Suprapubic skin (tissue), 3 donors: ENCODE measurements around the gene SCTR.

Experiments
- POLR2A ChIP-seq, 2 donors: fragments of 450-650 bp; IDR thresholded peaks; one replicate each; pipeline ENCODE4 v1.6.1; 2017; ENCODE audit warnings: antibody characterized with exemption in 2 of 2, mild to moderate bottlenecking in 2 of 2, moderate library complexity in 2 of 2
- TF ChIP-seq, protein P1 (sequence below), 2 donors: fragments of 200-600 bp in 1 of 2; fragments of 450-650 bp in 1 of 2; sonication (generic) in 1 of 2; IDR thresholded peaks; one replicate each; pipeline ENCODE4 v1.5.1; 2016 to 2019; ENCODE audit warnings: antibody characterized with exemption in 2 of 2, mild to moderate bottlenecking in 1 of 2, moderate library complexity in 1 of 2

DNA sequence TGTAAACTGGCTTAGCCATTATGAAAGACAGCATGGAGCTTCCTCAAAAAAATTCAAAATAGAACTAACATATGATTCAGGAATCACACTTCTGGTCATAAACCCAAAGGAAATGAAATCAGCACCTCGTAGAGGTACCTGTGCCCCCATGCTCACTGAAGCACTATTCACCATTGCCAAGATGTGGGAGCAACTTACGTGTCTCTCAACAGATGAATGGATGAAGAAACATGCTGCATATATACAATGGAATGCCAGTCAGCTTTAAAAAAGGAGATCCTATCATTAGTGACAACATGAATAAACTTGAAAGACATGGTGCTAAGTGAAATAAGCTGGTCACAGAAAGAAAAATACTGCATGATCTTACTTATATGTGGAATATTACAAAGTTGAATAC lies 8.2 kb downstream of the SCTR start:
- TF ChIP-seq, protein P1, sequence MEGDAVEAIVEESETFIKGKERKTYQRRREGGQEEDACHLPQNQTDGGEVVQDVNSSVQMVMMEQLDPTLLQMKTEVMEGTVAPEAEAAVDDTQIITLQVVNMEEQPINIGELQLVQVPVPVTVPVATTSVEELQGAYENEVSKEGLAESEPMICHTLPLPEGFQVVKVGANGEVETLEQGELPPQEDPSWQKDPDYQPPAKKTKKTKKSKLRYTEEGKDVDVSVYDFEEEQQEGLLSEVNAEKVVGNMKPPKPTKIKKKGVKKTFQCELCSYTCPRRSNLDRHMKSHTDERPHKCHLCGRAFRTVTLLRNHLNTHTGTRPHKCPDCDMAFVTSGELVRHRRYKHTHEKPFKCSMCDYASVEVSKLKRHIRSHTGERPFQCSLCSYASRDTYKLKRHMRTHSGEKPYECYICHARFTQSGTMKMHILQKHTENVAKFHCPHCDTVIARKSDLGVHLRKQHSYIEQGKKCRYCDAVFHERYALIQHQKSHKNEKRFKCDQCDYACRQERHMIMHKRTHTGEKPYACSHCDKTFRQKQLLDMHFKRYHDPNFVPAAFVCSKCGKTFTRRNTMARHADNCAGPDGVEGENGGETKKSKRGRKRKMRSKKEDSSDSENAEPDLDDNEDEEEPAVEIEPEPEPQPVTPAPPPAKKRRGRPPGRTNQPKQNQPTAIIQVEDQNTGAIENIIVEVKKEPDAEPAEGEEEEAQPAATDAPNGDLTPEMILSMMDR (IDR thresholded peaks at IDR 0.05): no peak
- no peak for TF ChIP-seq POLR2A (IDR thresholded peaks at IDR 0.05)
